Left renal cortex interstitium (tissue), 4 donors: Measurements from ENCODE around the gene R3HDM1. TPM values are rescaled to one million over a fixed set of nuclear protein-coding genes. Genes with fewer than 3 reads are reported as not detected.
"Not testable (repeated sequence)": the region's sequence is repeated elsewhere in the genome, so short reads cannot be mapped to it uniquely, and the experiment has no call there.

Experiments
- DNase-seq, 4 donors: peaks; one replicate each; pipeline ENCODE4 v3.0.0-alpha.2; 2013; ENCODE audit warnings: low read depth in 4 of 4, low spot score in 2 of 4, missing footprints in 1 of 4
- polyA plus RNA-seq, 4 donors: library from polyadenylated mRNA; unstranded; fragments of 120-200 nt; gene quantifications; one replicate each; pipeline ENCODE4 v1.2.1, GENCODE V29; 2013; ENCODE audit not compliant: insufficient read length in 4 of 4

Gene R3HDM1
- 10 to 100 TPM; 30.3 to 42.6 (median 34.1) TPM for polyA plus RNA-seq

DNA sequence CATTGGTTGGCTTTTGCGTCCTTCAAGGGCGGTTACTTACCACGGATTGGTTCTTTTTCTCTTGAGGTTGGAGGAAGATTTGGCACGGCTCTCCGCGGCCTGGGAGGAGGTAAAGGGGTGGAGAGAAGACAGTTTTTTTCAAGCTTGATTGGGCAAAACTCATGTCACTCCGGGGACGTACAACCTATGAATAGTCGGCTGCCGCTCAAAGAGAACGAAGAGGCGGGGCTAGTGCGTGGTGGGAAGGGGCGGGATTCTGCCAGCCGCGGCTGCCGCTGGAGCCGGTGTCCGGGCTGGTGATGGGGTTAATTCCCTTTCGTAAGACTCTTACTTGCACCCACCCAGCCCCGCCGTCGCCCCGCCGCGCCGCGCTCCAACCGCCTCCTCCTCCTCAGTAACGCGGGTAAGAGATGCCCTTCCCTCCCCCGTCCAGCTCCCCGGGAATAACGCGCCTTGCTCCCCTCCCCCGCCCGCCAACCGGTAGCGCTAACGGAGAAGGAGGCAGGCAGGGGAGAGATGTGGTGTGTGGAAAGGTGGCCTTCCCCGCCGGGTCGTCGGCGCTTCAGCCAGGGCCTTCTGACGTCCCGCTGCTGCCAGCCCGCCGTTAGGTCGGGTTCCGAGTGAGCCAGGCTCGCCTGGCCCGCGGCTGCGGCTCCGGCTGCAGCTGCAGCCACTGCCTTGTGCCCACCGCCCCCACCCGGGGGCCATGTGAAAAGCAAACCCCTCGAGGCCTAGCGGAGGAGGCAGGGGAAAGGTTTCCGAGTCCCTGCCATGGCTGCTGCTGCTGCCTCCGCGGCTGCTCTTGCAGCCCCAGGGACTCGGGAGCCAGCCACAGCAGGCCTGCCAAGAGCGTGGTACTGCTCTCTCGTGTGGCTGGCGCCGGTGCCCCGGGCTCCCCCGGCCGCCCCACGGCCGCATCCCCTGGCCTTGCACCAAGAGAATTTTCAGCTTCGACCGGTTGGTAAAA lies at the start of gene R3HDM1:
Gene R3HDM1 (plus strand): TSS at position 254 of the 967 bp plus-strand sequence. CDS start 73,362 bp downstream, outside the sequence.
- peak; percentile 100 for DNase-seq

DNA sequence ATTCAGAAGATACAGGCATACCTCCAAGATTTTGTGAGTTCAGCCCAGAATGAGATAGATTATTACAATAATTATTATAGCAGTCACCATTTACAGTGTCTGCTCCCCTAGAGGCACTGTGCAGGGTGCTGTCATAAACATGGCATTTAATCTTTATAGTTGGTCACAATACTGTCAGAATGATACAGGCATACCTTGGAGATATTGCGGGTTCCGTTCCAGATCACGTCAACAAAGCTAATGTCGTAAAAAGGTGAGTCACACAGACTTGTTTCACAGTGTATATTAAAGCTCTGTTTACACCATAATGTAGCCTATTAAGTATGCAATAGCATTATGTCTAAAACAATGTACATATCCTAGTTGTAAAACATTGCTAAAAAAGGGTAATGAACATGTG lies 45.8 kb upstream of the R3HDM1 start:
- no peak for DNase-seq

GRCh38 chr2:135490376-135490775 lies 40.9 kb upstream of the R3HDM1 start:
- no peak for DNase-seq

DNA sequence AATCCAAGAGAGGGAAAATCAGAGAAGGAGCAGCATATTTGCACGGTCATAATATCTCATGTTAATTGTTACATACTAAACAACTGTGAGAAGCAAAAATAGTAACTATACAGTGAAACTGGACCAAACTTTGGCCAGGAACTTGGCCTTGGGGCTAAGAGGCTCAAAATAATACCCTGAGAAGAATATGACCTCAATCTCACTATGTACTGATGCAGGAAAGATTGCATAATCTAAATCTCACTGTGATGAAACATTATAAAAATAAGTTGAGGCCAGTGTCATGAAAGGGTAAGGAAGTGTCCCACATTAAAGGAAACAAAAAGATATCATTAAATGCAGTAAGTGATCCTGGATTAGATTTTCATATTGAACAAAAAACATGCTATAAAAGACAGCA lies 36.8 kb upstream of the R3HDM1 start:
- DNase-seq: no peak

DNA sequence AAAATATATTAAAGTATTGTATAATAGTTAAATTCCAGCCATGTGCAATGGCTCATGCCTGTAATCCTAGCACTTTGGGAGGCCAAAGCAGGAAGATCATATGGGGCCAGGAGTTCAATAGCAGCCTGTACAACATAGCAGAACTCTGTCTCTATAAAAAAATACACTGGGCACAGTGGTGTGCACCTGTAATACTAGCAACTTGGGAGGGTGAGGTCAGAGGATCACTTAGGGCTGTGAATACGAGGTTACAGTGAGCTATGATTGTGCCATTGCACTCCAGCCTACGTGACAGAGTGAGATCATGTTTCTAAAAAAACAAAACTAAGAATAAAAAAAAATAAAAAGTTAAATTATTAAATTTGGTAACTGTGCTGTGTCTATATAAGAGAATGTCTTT lies 36.4 kb upstream of the R3HDM1 start:
- no peak for DNase-seq

- DNase-seq: not testable (repeated sequence)
Observed at GRCh38 chr2:135498588-135498987, 32.7 kb upstream of the R3HDM1 start.

DNA sequence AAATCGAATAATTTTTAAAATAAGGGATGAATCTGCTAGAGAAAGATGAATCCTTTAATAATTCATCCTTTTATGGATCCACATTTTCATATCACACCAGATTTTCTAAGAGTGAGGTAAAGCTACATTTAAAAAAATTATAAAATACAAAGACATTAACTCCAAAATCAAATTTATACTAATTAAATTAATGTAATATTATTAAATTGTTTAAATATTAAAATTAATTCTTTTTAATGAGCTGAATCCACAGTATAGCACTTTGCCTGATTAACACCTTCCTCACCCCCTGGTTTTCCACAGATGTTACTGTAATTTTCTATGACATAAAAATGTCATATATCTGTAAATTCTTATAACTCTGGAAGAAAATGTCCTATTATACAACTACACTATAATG lies 26.5 kb upstream of the R3HDM1 start:
- DNase-seq: no peak

DNA sequence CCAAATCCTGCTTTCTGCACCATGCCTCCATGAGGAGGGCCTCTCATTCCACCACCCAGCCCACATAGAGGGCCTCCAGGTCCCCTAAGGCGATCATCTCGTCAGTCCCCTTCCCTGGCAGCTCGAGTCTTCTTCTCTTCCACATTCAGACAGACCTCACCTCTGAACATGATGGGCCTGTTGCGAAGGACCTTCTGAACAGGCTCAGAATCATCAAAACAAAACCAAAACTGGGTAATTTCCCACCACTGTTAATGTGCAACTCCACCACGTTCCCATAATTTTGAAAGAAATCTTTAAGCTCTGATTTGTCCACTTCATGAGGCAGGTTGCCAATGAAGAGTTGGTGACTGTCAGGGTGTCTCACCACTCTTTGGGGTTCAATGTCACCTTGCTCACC lies 20.7 kb upstream of the R3HDM1 start:
- DNase-seq: no peak

DNA sequence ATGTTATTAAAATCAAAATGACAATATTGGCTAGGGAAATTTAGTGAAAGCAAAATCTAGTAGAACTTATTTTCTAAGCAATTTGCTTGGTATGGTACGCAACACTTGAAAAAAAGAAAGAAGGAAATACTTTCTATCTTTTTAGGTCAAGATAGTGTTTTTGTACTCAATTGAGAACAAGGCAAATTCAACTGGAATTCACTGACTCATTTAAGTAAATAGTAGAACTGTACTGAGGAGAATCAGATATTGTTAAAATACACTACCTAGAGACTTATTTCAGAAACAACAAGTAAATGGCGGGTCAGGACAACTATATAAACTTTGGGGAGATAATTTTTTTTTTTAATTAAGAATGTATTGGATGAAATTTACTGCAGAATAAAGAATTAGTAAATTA lies 19.2 kb upstream of the R3HDM1 start:
- DNase-seq: no peak

GRCh38 chr2:135525786-135526185 lies 5.5 kb upstream of the R3HDM1 start:
- DNase-seq: no peak

DNA sequence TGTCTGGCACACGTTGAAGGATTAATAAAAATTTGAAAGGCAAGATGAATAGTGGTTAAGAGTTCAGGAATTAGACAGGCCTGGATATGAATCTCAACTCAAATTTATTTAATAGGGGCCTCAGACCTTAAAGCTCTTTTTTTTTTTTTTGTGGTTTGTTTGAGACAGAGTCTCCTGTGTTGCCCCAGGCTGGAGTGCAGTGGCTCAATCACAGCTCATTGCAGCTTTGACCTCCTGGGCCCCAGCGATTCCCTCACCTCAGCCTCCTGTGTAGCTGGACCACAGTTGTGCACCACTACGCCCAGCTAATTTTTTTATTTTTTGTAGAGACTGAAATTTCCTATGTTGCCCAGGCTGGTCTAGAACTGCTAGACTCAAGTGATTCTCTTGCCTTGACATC lies 3.3 kb upstream of the R3HDM1 start:
- no peak for DNase-seq

DNA sequence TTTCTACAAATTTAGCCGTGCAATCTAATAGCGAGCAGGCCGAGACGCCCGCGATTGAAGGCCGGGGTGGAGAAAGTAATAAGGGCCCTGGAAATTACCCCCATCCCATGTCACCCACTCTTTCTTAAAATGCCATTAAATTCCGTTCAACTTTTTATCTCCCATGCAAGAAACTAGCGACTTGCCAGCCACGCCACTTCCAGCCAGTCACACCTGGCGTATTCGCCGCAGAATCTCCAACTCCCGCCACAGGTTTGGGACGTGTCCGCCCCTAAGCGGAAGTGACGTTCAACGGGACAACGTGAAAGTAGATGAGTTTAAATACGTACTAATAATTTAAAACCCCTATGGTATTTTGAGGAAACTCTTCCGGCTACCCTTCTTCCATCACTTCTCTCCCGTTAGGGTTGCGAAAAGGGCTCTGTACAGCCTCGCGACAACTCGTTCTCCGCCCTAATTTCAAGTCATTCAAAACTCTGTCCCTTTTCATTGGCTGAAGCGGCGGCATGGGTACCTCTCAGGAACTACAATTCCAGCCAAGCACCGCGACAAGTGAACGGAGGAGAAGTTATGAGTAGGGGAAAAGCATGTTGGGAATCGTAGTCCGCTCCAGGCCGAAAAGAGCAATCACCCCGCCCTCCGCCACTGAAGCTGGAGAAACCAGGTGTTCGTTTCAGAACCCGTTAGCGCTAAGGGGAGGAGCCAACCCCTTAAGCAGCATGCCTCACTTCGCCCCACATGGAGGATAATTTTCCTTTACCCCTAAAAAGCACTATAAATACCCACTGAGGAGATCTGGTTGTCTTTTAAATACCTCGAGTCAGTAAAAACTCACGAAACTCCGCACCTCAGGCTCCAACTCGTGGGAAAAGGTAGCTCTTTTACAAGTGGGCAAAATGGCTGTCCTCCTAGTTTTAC lies 712 bp upstream of the R3HDM1 start, which contains the start of gene ZRANB3:
Gene ZRANB3 (minus strand): TSS at position 906 of the 918 bp plus-strand sequence.
- DNase-seq: peak in 3 of 4 donors; percentile 95 to 97 (median 96)

DNA sequence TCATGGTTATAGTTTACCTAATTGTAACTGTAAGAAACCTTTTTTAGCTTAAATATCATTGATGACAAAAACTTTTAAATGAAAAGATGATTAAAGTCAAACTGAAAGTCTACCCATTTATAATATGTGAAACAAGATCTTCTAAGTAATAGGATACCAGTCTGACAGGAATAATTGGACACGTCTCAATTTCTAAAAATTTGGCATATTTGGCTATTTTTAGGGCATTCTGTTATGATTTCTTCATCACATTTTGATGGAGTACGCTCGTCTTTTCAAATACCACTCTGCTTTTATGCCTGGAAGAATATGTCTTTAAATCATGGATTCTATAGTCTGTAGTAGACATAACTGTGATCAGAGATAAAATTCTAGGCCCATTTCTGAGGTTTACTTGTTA lies 1.3 kb downstream of the R3HDM1 start:
- no peak for DNase-seq

DNA sequence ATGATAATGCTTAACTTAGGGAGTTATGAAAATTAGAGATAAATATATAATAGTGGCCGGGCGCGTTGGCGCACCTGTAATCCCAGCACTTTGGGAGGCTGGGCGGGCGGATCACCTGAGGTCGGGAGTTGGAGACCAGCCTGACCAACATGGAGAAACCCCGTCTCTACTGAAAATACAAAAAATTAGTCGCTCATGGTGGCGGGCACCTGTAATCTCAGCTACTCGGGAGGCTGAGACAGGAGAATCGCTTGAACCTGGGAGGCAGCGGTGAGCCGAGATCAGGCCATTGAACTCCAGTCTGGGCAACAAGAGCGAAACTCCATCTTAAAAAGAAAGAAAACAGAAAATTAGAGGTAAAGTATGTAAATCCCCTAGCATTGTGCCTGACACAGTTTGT lies 2.3 kb downstream of the R3HDM1 start:
- DNase-seq: not testable (repeated sequence)

- DNase-seq: no peak
Observed at GRCh38 chr2:135546436-135546835, 15.2 kb downstream of the R3HDM1 start.

- DNase-seq: no peak
Observed at GRCh38 chr2:135547311-135547710, 16.0 kb downstream of the R3HDM1 start.

- no peak for DNase-seq
Observed at GRCh38 chr2:135551356-135551755, 20.1 kb downstream of the R3HDM1 start.

- no peak for DNase-seq
Observed at GRCh38 chr2:135552887-135553286, 21.6 kb downstream of the R3HDM1 start.

GRCh38 chr2:135555311-135555710 lies 24.0 kb downstream of the R3HDM1 start:
- DNase-seq: no peak

GRCh38 chr2:135557530-135557929 lies 26.2 kb downstream of the R3HDM1 start:
- DNase-seq: no peak

GRCh38 chr2:135561925-135562324 lies 30.6 kb downstream of the R3HDM1 start:
- DNase-seq: no peak
